ENCODE data around the gene VAT1L. TPM values are rescaled to one million over a fixed set of nuclear protein-coding genes. Genes with fewer than 3 reads are reported as not detected.

The VAT1L gene
- total and polyA plus RNA-seq, 2 experiments from 2014 or later: 11.0 to 24.4 TPM

GRCh38 chr16:77844801-77845200 lies 56.4 kb downstream of the VAT1L start:
- no peaks in the 10 kb centered on the region for H4K20me1 ChIP-seq (replicated peaks; ENCODE audit: insufficient read depth)
- no peak for TF ChIP-seq CREB1 (CRISPR knock-in tag; IDR thresholded peaks at IDR 0.05; ENCODE audit: low read depth)
- no peak for TF ChIP-seq NANOG (IDR thresholded peaks at IDR 0.05; ENCODE audit: borderline replicate concordance)
- no peak for TF ChIP-seq REST (IDR thresholded peaks at IDR 0.05; ENCODE audit: unreplicated experiment)
- TF ChIP-seq EZH2 (IDR thresholded peaks at IDR 0.05; ENCODE audit: low read depth, unreplicated experiment): no peak
- no peak for TF ChIP-seq ETS1 (IDR thresholded peaks at IDR 0.05)
- no peak for TF ChIP-seq ZNF331 (CRISPR knock-in tag; IDR thresholded peaks at IDR 0.05; ENCODE audit: low read depth)
- no peak for TF ChIP-seq ZNF114 (CRISPR knock-in tag; IDR thresholded peaks at IDR 0.05)
- TF ChIP-seq CTCF (conservative IDR thresholded peaks at IDR 0.05; ENCODE audit: low read depth in 2 of 2): no peak
- Mint-ChIP-seq H3K27ac (no peak overlapping the region), H3K27me3 (ENCODE audit: insufficient read depth, low read depth, poor library complexity) (no peaks in the 10 kb centered on the region), H3K4me3 (no peak overlapping the region), H3K4me1 (no peaks in the 10 kb centered on the region; the same call in 2 of the 3 replicates), H3K9me3 (no peaks in the 10 kb centered on the region), H3K36me3 (ENCODE audit: low read depth) (peaks cover 3% of the 10 kb centered on the region)
- no peak for DNase-seq (ENCODE audit: low spot score)
- H2AFZ ChIP-seq: no peak overlapping the region
- ATAC-seq: no peak
- no peaks in the 10 kb centered on the region for H3F3A ChIP-seq (replicated peaks; ENCODE audit: low read depth)
- no peak overlapping the region for H3K4me2 ChIP-seq
- H3K4me1 ChIP-seq (ENCODE audit: insufficient read depth): no peaks in the 10 kb centered on the region
- H3K79me2 ChIP-seq (replicated peaks; ENCODE audit: insufficient read depth): no peaks in the 10 kb centered on the region
- H3K9me2 ChIP-seq (ENCODE audit: insufficient read depth): no peaks in the 10 kb centered on the region
- no peaks in the 10 kb centered on the region for H3K27me3 ChIP-seq (ENCODE audit: insufficient read depth)
- H3K36me3 ChIP-seq (ENCODE audit: insufficient read depth): no peaks in the 10 kb centered on the region
- H3K4me3 ChIP-seq: no peak overlapping the region
- no peak overlapping the region for H3K27ac ChIP-seq (ENCODE audit: low read depth)

GRCh38 chr16:77849646-77850258 lies 61.4 kb downstream of the VAT1L start:
- Histone ChIP-seq H3K27me3 (ENCODE audit: insufficient read depth) (no peaks in the 10 kb centered on the region), H3K4me2 (no peak overlapping the region), H3K79me2 (replicated peaks; ENCODE audit: insufficient read depth) (no peaks in the 10 kb centered on the region), H4K20me1 (replicated peaks; ENCODE audit: insufficient read depth) (no peaks in the 10 kb centered on the region), H3K4me1 (ENCODE audit: insufficient read depth) (no peaks in the 10 kb centered on the region), H2AFZ (no peak overlapping the region), H3K27ac (ENCODE audit: low read depth) (no peak overlapping the region), H3F3A (replicated peaks; ENCODE audit: low read depth) (no peaks in the 10 kb centered on the region), H3K9me2 (ENCODE audit: insufficient read depth) (no peaks in the 10 kb centered on the region), H3K4me3 (no peak overlapping the region), H3K36me3 (ENCODE audit: insufficient read depth) (no peaks in the 10 kb centered on the region)
- Mint-ChIP-seq H3K4me1 (peaks cover 3% of the 10 kb centered on the region), H3K4me3 (no peak overlapping the region), H3K36me3 (ENCODE audit: low read depth) (peaks cover 3% of the 10 kb centered on the region), H3K9me3 (no peaks in the 10 kb centered on the region), H3K27ac (no peak overlapping the region), H3K27me3 (ENCODE audit: insufficient read depth, low read depth, poor library complexity) (peaks cover 2% of the 10 kb centered on the region)
- DNase-seq (ENCODE audit: low spot score): no peak
- ATAC-seq: no peak
- TF ChIP-seq REST (IDR thresholded peaks at IDR 0.05; ENCODE audit: unreplicated experiment): no peak
- TF ChIP-seq CTCF (conservative IDR thresholded peaks at IDR 0.05; ENCODE audit: low read depth in 2 of 2): no peak

Data from GM23338 (cell line).